Activated CD8-positive, alpha-beta memory T cell treated with anti-CD3 and anti-CD28 coated beads, Interleukin-2, amount 50 U/mL, for 48 hours (primary cell): ENCODE data around the gene EEF1AKMT4.

Source experiments
- DNase-seq: peaks from one replicate; pipeline ENCODE4 v3.0.0-alpha.2; 2020

The EEF1AKMT4 gene

DNA sequence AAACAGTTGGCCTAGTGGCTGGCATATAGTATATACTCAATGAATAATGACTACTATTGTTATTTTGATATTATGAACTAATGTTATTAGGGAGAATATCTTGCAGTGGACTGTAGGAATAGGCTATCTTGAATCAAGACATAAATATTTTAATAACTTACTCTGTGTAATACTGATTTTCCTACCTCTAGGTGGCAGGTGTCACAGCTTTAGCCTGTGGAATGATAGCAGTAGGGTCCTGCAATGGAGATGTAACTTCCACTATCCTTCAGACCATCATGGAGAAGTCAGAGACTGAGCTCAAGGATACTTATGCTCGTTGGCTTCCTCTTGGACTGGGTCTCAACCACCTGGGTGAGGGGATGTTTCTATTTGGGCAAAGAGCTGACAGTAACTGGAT is 56.1 kb downstream of the EEF1AKMT4 start:
- DNase-seq, result no peak

DNA sequence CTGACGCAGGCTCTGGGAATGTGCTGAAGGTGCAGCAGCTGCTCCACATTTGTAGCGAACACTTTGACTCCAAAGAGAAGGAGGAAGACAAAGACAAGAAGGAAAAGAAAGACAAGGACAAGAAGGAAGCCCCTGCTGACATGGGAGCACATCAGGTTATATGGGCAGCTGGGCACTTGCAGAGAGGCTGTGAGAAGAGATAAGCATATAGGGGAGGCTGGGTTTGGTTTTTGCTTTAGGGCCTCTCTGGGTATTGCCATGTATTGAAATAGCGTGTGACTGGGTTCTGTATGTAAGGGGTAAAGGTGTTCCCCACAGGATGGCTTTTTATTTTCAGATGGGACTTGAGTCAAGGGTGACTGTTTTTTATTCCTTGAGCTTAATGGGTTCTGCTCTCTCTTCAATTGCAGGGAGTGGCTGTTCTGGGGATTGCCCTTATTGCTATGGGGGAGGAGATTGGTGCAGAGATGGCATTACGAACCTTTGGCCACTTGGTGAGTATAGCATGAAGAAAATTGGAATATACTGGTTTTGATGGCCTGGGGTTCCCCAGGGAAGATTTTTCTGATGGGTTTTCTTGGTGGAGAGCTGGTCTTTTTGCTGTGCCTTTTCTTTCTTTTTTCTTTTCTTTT is 57.0 kb downstream of the EEF1AKMT4 start:
- DNase-seq, result no peak

DNA sequence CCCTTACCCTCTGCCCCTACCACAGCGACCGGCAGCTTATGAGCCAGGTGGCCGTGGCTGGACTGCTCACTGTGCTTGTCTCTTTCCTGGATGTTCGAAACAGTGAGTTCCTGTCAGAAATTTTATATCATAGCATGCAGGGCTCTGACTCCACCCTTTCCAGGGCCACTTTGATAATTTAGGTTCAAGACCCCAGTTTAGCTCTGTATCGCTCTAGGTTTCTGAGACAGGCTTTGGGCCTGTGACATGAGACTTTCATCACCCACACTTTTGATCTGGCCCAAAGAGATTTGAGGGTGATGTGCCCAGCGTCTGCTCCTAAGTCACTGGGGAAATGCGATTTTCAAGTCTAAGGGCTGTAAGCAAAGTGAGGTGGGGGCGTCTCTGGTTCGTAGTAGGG is 58.4 kb downstream of the EEF1AKMT4 start:
- no peak for DNase-seq
